HepG2 (cell line): ENCODE results near the gene HOXB5. TPM values are rescaled to one million over a fixed set of nuclear protein-coding genes. Genes with fewer than 3 reads are reported as not detected.

Experiments
- ATAC-seq: fragments of 200-7000 bp; cut with Tn5 transposase; 3 replicates; pipeline ENCODE4 v1.9.1; 2020; ENCODE audit warnings: mild to moderate bottlenecking, moderate library complexity
- BruUV-seq: library from RNA; stranded (reverse); fragments of 400-500 nt; replicated peaks from 2 replicates; lab custom pipeline; 2021; lab: Mats Ljungman, UMichigan
- CTCF ChIA-PET: fragments of 300-600 bp; formaldehyde crosslinking; extraction: SDS; loops from one replicate; lab custom pipeline; 2021; ENCODE audit warnings: low total read pairs, inconsistent platforms, low intra/inter-chr PET ratio; lab: Yijun Ruan, JAX
- POLR2A ChIA-PET: fragments of 350-600 bp; sonication (Branson Sonifier 250); formaldehyde crosslinking; loops from one replicate; lab custom pipeline; 2020; ENCODE audit warnings: antibody characterized with exemption, inconsistent platforms; lab: Yijun Ruan, JAX
- DNase-seq: peaks from one replicate; pipeline ENCODE4 v3.0.0-alpha.2; 2015; ENCODE audit warnings: low spot score
- FAIRE-seq: peaks from 3 replicates; lab custom pipeline; 2011; peaks lifted over from hg19 to GRCh38; lab: Jason Lieb, UNC
- H2AFZ ChIP-seq: one replicate; pipeline ENCODE4 v1.6.1; 2011; ENCODE audit warnings: low read length, inconsistent platforms
- H3K27ac ChIP-seq: fragments of 300-600 bp; 3 replicates; pipeline ENCODE4 v1.8.0; 2011; ENCODE audit warnings: mixed run types, mild to moderate bottlenecking, mixed read lengths, low read length, inconsistent platforms; ENCODE audit not compliant: insufficient read depth; ENCODE audit errors: extremely low read length
- H3K27me3 ChIP-seq, 2 experiments: fragments of 200-600 bp in 1 of 2; 2 replicates in 1 of 2; 3 replicates in 1 of 2; pipeline versions ENCODE4 v1.6.0 to v1.8.0; 2011; ENCODE audit warnings: low read length in 2 of 2, mild to moderate bottlenecking in 2 of 2, moderate library complexity in 2 of 2, inconsistent platforms in 1 of 2; ENCODE audit not compliant: insufficient read depth in 2 of 2, control insufficient read depth in 1 of 2
- H3K36me3 ChIP-seq, 2 experiments: fragments of 200-600 bp in 1 of 2; replicated peaks in 1 of 2; 2 replicates in 1 of 2; 3 replicates in 1 of 2; pipeline versions ENCODE4 v1.5.1 to v1.8.0; 2011; ENCODE audit warnings: low read length in 2 of 2, inconsistent platforms in 1 of 2; ENCODE audit not compliant: insufficient read depth in 2 of 2, control insufficient read depth in 1 of 2
- H3K4me1 ChIP-seq: 2 replicates; pipeline ENCODE4 v1.5.1; 2012; ENCODE audit warnings: low read length, inconsistent platforms; ENCODE audit not compliant: insufficient read depth
- H3K4me2 ChIP-seq: 2 replicates; pipeline ENCODE4 v1.6.0; 2011; ENCODE audit warnings: low read depth, low read length, inconsistent platforms
- H3K4me3 ChIP-seq, 3 experiments: fragments of 200-600 bp in 1 of 3; sonication (generic), shearing (Covaris generic) in 1 of 3; replicated peaks in 1 of 3; 2 replicates each; pipeline ENCODE4 v1.5.1; 2011 to 2016; ENCODE audit warnings: low read length in 3 of 3, inconsistent platforms in 2 of 3, low read depth in 2 of 3, mild to moderate bottlenecking in 2 of 3, control low read depth in 1 of 3, mixed read lengths in 1 of 3; ENCODE audit not compliant: insufficient read depth in 1 of 3
- H3K79me2 ChIP-seq: one replicate; pipeline ENCODE4 v1.6.1; 2011; ENCODE audit warnings: low read length, inconsistent platforms; ENCODE audit not compliant: insufficient read depth
- H3K9ac ChIP-seq: 2 replicates; pipeline ENCODE4 v1.6.0; 2011; ENCODE audit warnings: mild to moderate bottlenecking, low read depth, low read length, inconsistent platforms; ENCODE audit not compliant: insufficient read depth
- H3K9me3 ChIP-seq: 2 replicates; pipeline ENCODE4 v1.5.1; 2012; ENCODE audit warnings: mild to moderate bottlenecking, low read length
- H4K20me1 ChIP-seq: 2 replicates; pipeline ENCODE4 v1.6.0; 2011; ENCODE audit warnings: inconsistent platforms, mild to moderate bottlenecking, low read length, moderate library complexity; ENCODE audit not compliant: insufficient read depth
- CERS6 ChIP-seq: sonication (generic); formaldehyde crosslinking; IDR thresholded peaks from 2 replicates; pipeline ENCODE4 v1.5.0; 2020; ENCODE audit warnings: missing genetic modification reagents
- HDAC1 ChIP-seq: sonication (generic); formaldehyde crosslinking; IDR thresholded peaks from 2 replicates; pipeline ENCODE4 v1.5.1; 2020; ENCODE audit warnings: mild to moderate bottlenecking, missing genetic modification reagents
- KDM1A ChIP-seq: IDR thresholded peaks from 2 replicates; pipeline ENCODE4 v1.6.1; 2016; ENCODE audit warnings: missing compliant biosample characterization
- MIER2 ChIP-seq: IDR thresholded peaks from 2 replicates; pipeline ENCODE4 v1.6.1; 2016; ENCODE audit warnings: missing biosample characterization, missing genetic modification reagents
- RAD51 ChIP-seq: fragments of 450-650 bp; IDR thresholded peaks from 2 replicates; pipeline ENCODE4 v1.6.1; 2016; ENCODE audit warnings: borderline replicate concordance
- SIX4 ChIP-seq: sonication (generic); formaldehyde crosslinking; IDR thresholded peaks from 2 replicates; pipeline ENCODE4 v1.4.0; 2020; ENCODE audit warnings: missing genetic modification reagents
- SRSF1 ChIP-seq: fragments of 200-400 bp; formaldehyde crosslinking; optimal IDR thresholded peaks from 2 replicates; pipeline ENCODE3; 2017; ENCODE audit warnings: mild to moderate bottlenecking, low read depth, low read length, moderate library complexity
- USF2 ChIP-seq, 2 experiments: sonication (generic) in 1 of 2; formaldehyde crosslinking in 1 of 2; IDR thresholded peaks; 2 replicates each; pipeline versions ENCODE4 v1.5.1 to v1.6.1; 2011 to 2020; ENCODE audit warnings: borderline replicate concordance in 1 of 2, low read depth in 1 of 2, low read length in 1 of 2, mild to moderate bottlenecking in 1 of 2, missing genetic modification reagents in 1 of 2, moderate library complexity in 1 of 2
- ZFP90 ChIP-seq: sonication (generic); formaldehyde crosslinking; IDR thresholded peaks from 2 replicates; pipeline ENCODE4 v1.8.0; 2022; ENCODE audit warnings: missing genetic modification reagents, mild to moderate bottlenecking, inconsistent platforms, borderline replicate concordance
- ZKSCAN5 ChIP-seq: sonication (generic); formaldehyde crosslinking; IDR thresholded peaks from 2 replicates; pipeline ENCODE4 v1.5.1; 2020; ENCODE audit warnings: mild to moderate bottlenecking, missing genetic modification reagents
- ZNF264 ChIP-seq: sonication (generic); formaldehyde crosslinking; IDR thresholded peaks from 2 replicates; pipeline ENCODE4 v1.4.0; 2020; ENCODE audit warnings: missing genetic modification reagents
- ZNF280D ChIP-seq: sonication (generic); formaldehyde crosslinking; IDR thresholded peaks from 2 replicates; pipeline ENCODE4 v1.5.1; 2020; ENCODE audit warnings: mild to moderate bottlenecking, missing genetic modification reagents
- ZNF354B ChIP-seq: sonication (generic); formaldehyde crosslinking; IDR thresholded peaks from 2 replicates; pipeline ENCODE4 v1.8.0; 2022; ENCODE audit warnings: mild to moderate bottlenecking, missing genetic modification reagents
- ZNF564 ChIP-seq: sonication (generic); formaldehyde crosslinking; IDR thresholded peaks from 2 replicates; pipeline ENCODE4 v1.8.1; 2023; ENCODE audit warnings: mild to moderate bottlenecking, missing genetic modification reagents
- ZNF569 ChIP-seq: sonication (generic); formaldehyde crosslinking; IDR thresholded peaks from 2 replicates; pipeline ENCODE4 v1.5.0; 2020; ENCODE audit warnings: mild to moderate bottlenecking, missing genetic modification reagents, moderate library complexity, borderline replicate concordance
- WGBS: methylation state at CpG from one replicate; pipeline ENCODE4 v1.1.6; 2017; ENCODE audit warnings: low lambda C conversion rate; 5-methylcytosine and 5-hydroxymethylcytosine counted together
- in situ Hi-C: cut with HindIII; loops from 2 replicates; pipeline ENCODE4 v1.10.0; 2017; ENCODE audit warnings: low pct_unique_long_range_greater_than_20kb; ENCODE audit not compliant: extremely low pct_ligation_motif_present
- intact Hi-C: fragments of 100-400 bp; cut with micrococcal nuclease; formaldehyde crosslinking; loops from one replicate; pipeline ENCODE4 v1.10.0; 2022; ENCODE audit not compliant: unreplicated experiment
- polyA plus RNA-seq, 8 experiments: library from polyadenylated mRNA; depleted of rRNA in 3 of 8; stranded (reverse) in 7 of 8; unstranded in 1 of 8; fragments of >200 nt; fragmentation: Illumina TruSeq in 4 of 8; extraction: Trizol in 4 of 8; gene quantifications; 2 replicates each; pipeline versions ENCODE4 v1.2.1 to v1.2.3, GENCODE V29; 2011 to 2016; ENCODE audit warnings: low read depth in 4 of 8, missing spikeins in 1 of 8, mixed read lengths in 1 of 8; ENCODE audit not compliant: insufficient read depth in 1 of 8
- total RNA-seq, 5 experiments: library from RNA; depleted of rRNA; stranded (reverse); fragments of >200 nt; fragmentation: Illumina TruSeq; extraction: Trizol; gene quantifications; 2 replicates each; pipeline ENCODE4 v1.2.3, GENCODE V29; 2016; ENCODE audit warnings: low read depth in 1 of 5

Gene HOXB5
- total and polyA plus RNA-seq, 2 of the 13 experiments (the other 11 are each of a cell fraction or from before 2014, with no cell fraction given), result not detected

GRCh38 chr17:48631693-48632578 is 38.4 kb upstream of the HOXB5 start (continued):
- TF ChIP-seq ZNF264 (CRISPR knock-in tag) (no peak), CERS6 (no peak), USF2 (IDR thresholded peaks at IDR 0.05; ENCODE audit: low read depth, low read length) (no peak), USF2 (CRISPR knock-in tag; IDR thresholded peaks at IDR 0.05; ENCODE audit: borderline replicate concordance) (no peak), KDM1A (no peak)

- Histone ChIP-seq H2AFZ (no peak overlapping the region), H3K27me3 (peaks cover 33 to 97% of the 10 kb centered on the region in 2 experiments), H3K4me2 (no peak overlapping the region), H3K79me2 (no peaks in the 10 kb centered on the region), H3K9me3 (no peaks in the 10 kb centered on the region), H3K4me3 (no peak overlapping the region), H4K20me1 (no peaks in the 10 kb centered on the region), H3K9ac (no peak overlapping the region), H3K4me1 (0 out of 2 replicates have a peak, but pooled peaks cover 2% of the 10 kb centered on the region), H3K36me3 (no peaks in the 10 kb centered on the region), H3K27ac (no peak overlapping the region)
- in situ Hi-C loops (no loop called here), intact Hi-C loops (no loop called here)
- DNase-seq (no peak), ATAC-seq (no peak), FAIRE-seq (no peak)
- no TSS peak for BruUV-seq
- WGBS, result 14% methylated on average over 15 of the region's 15 CpGs
- ChIA-PET POLR2A (no interaction called here), CTCF (no interaction called here)
- TF ChIP-seq MIER2 (no peak), HDAC1 (CRISPR knock-in tag) (no peak), ZNF564 (CRISPR knock-in tag) (no peak), RAD51 (no peak), ZNF280D (CRISPR knock-in tag) (no peak), ZKSCAN5 (no peak), ZFP90 (CRISPR knock-in tag) (no peak), SRSF1 (no peak), SIX4 (CRISPR knock-in tag) (no peak), ZNF354B (CRISPR knock-in tag) (no peak), ZNF569 (no peak)
Observed at GRCh38 chr17:48630925-48631692, 37.5 kb upstream of the HOXB5 start.
